ENCODE results near the gene HHAT. TPM values are rescaled to one million over a fixed set of nuclear protein-coding genes. Genes with fewer than 3 reads are reported as not detected.

HHAT gene
- total RNA-seq, 1 donor from 2014 or later = 1.2 TPM

DNA sequence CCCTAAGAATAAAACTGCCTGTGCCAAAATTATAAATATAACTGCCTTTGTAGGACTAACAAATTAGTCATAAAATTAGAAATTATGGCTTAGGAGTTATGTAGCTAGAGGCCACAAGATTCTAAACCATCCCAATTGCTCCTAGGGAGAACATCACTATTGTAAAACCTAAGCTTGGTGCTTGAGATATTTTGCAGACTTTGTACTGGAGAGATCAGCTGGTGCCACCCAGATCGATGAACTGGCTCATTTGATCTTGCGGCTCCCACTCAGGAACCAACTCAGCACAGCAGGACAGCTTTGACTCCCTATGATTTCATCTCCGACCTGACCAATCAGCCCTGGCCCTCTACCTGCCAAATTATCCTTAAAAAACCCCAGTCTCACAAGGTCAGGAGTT is 30.6 kb downstream of the HHAT start:
- no peak for DNase-seq (ENCODE audit: low read depth in 2 of 2)

DNA sequence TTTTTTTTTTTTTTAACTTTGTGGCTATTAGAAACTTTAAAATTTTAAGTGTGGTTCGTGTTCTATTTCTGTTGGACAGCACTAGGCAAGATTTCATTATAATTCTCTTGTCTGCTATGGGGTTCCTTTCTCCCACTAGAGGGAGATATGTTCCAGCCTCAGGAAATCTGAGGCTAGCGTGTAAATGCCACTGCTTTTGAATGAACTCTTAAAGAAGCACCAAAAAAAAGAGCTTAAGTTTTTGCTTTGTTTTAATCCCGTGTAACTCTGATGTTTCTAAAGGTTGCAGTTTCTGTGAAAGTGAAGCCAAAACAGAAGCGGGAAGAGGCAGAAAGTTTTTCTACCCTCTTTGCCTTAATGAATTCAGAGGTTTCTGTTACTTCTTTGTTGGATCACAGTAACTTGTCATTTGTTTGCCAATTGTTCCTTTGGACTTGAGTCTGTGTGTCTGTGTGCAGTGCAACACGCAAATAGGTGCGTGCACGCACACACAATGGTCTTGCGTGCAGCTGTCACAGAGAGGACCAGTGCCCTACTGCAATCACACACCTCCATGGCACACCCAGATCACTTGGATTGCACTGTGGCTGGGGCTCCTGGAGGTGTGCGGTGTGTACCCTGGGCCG is 32.3 kb downstream of the HHAT start:
- peak; percentile 23 to 45 for DNase-seq (ENCODE audit: low read depth in 2 of 2)

- no peak for DNase-seq (ENCODE audit: low read depth in 2 of 2)
Observed at GRCh38 chr1:210361665-210362064, 33.0 kb downstream of the HHAT start.

GRCh38 chr1:210362526-210362925 is 33.8 kb downstream of the HHAT start:
- peak in 1 of 2 donors; percentile 41 for DNase-seq (ENCODE audit: low read depth in 2 of 2)

- DNase-seq (ENCODE audit: low read depth in 2 of 2) = no peak
Observed at GRCh38 chr1:210363119-210363518, 34.4 kb downstream of the HHAT start.

GRCh38 chr1:210364479-210364878 is 35.8 kb downstream of the HHAT start:
- DNase-seq (ENCODE audit: low read depth in 2 of 2) = no peak

DNA sequence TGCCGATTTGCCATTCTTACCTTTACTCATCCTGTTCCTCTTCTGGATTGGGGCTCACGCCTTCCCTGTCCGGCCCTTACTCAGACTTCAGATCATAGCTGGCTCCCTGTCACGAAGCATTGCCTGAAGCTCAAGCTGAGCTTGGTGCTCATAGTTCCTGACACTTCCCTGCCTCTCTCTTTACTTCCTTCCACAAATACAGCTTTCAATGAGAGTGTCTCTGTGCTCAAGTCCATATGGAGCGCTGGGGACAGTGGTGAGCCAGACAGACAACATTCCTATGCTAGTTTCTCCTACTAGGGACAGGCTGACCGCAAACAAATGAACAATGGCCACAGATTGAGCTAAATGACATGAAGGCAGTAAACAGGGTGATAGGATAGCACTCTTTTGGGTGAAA is 38.1 kb downstream of the HHAT start:
- DNase-seq (ENCODE audit: low read depth in 2 of 2) = no peak

DNA sequence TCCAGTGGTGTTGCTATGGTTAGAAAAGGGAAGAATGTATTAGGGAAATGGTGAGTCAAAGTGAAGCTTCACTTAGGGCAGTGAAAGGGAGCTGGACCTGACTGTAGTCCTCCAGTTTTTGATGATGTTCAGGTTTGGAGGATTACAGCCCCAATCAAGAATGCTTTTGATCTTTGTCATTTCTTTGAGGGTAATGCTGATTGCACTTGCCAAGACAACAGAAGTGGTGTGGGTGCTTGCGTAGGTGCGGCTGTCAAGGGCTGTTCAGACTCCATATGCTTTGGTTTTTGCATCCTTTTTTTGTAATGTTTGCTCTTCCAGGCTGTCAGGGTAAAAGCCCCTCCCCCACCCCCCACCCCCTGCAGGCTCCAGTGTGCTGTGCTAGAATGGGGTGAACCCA is 38.9 kb downstream of the HHAT start:
- DNase-seq (ENCODE audit: low read depth in 2 of 2) = no peak

DNA sequence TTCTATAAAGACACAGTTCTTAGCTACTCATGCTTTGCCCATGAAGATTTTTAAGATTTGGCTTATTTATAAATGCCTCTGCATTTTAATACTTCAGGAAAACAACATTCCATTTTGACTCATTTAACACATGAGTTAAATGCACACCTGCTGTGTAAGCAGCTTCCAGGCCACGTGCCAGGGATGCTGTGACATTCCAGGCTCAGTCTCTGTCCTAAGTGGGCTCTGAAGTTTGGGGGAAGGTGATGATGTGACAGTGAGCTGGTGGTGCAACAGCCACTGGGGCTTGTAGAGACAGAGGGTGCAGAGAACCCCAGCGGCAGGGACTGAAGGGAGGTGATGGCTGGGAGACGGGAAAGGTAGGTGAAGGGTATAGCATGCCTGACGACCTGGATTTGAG is 40.7 kb downstream of the HHAT start:
- DNase-seq (ENCODE audit: low read depth in 2 of 2) = no peak

DNA sequence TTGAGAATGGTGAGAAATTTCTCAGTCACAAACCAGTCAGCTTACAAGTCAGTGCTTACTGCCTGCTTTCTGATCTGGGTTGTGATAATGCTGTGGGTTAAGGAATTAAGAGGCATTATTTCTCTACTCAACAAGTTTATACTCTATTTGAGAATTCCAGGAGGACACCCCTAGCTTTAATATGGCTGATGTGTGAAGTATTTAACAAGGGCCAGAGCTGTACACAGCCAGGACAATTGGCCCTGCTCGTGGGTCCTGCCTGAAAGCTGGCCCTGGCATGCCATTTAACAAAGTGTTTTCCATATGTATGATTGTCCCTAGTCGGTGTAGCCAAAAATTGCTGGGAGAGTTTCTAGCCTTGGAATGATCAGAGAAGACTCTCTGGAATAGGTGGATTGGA is 43.2 kb downstream of the HHAT start:
- DNase-seq (ENCODE audit: low read depth in 2 of 2) = no peak

GRCh38 chr1:210372491-210372890 is 43.8 kb downstream of the HHAT start:
- DNase-seq (ENCODE audit: low read depth in 2 of 2) = no peak

GRCh38 chr1:210372931-210373627 is 44.4 kb downstream of the HHAT start:
- no peak for DNase-seq (ENCODE audit: low read depth in 2 of 2)

- DNase-seq (ENCODE audit: low read depth in 2 of 2) = no peak
Observed at GRCh38 chr1:210373628-210373877, 44.9 kb downstream of the HHAT start.

DNA sequence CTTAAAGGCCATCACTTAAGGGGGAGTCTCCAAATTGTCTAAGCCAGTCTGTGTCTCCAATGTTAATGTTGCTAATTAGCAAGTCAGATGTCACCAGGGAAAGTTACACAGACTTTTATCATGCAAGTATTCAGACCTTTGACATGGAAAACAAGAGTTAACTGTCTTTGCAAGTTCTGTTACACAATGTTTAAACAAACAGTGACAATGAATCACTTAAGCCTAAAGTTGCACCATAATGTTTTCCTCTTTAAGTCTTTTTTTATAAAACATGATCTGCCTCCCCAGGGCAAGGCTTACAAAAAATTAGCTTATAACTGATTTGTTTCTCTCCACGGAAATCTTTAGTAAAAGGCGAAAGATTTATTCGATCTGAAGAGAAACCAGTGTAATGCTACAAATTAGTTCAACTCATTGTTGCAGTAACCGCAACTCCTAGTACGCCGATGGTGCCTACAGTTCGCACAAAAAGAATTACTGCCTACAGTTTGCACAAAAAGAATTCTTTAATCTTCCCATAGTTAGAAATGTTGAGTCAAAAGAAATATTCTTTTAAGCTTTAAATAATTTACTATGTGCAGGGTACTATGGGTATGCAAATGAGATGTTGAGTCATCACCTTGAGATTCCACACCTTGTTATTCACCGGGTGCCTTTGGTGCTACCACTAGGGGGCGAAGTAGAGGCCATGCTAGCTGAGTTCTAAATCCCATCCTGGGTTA is 45.3 kb downstream of the HHAT start:
- DNase-seq (ENCODE audit: low read depth in 2 of 2) = peak; percentile 29 to 68

- no peak for DNase-seq (ENCODE audit: low read depth in 2 of 2)
Observed at GRCh38 chr1:210374600-210374953, 45.9 kb downstream of the HHAT start.

DNA sequence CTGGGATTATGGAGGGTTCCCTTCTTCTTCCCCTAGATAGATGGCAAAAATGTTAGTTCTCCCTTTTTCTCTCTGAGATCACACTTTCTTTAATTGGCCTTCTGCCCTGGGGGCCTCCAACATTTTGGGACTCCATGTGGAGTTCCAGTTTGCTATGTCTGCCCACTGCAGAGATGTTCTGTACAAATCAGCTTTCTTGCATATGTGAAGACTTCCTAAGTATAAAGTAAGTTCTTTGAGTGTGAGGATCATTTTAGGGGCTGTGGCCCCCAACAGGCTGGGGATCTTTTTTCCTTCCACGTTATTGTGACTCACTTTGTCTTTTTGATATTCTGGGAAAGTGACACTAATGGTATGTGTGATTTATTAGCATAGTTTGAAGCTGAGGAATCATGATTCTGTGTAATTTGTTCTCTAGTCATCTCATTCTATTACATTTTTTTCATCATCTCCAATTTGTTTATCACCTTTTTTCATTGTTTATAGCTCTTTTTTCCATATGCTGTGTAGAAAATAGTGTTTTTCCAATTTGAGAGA is 48.2 kb downstream of the HHAT start:
- DNase-seq (ENCODE audit: low read depth in 2 of 2) = no peak

GRCh38 chr1:210377731-210378333 is 49.1 kb downstream of the HHAT start:
- no peak for DNase-seq (ENCODE audit: low read depth in 2 of 2)

DNA sequence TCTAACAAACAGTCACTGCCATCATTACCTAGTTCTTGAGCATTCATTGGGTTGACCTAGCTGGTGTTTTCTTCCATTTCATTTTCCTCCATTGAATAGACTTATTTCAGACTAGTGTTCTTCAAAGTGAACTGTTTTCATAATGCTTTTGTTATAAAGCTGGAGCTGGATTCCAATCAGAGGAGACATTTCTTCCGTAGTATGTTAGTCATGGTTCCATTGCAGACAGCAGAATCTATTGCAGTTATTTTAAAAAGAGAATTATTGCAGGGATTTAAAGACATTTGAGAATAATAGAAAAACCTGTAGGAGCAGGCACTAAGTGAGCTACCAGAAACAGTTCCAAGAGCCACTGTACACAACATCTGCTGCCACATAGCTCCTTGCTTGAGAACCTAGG is 50.0 kb downstream of the HHAT start:
- DNase-seq (ENCODE audit: low read depth in 2 of 2) = no peak

- DNase-seq (ENCODE audit: low read depth in 2 of 2) = no peak
Observed at GRCh38 chr1:210381934-210382333, 53.2 kb downstream of the HHAT start.

GRCh38 chr1:210384625-210385024 is 55.9 kb downstream of the HHAT start:
- no peak for DNase-seq (ENCODE audit: low read depth in 2 of 2)

DNA sequence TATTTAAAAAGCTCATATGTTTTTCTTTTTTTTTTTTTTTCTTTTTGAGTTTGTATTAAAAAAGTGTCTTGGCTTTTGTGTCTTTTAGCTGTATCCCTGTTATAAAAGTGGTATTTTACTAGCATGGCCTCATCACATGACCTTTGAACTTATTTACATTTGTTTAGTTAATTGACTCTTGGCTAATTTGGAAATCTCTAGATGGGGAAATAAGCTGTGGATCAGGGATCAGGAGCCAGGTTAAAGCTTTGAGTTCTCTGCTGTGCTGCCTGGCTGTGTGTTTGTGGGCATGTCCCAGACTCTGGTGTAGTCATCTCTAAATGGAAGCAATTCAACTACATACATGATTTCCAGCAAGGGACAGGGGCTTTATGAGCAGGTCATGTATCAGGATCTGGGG is 56.5 kb downstream of the HHAT start:
- no peak for DNase-seq (ENCODE audit: low read depth in 2 of 2)

- DNase-seq (ENCODE audit: low read depth in 2 of 2) = no peak
Observed at GRCh38 chr1:210394281-210394821, 65.6 kb downstream of the HHAT start.
